Measurements from ENCODE around the gene HRCT1.
"Not testable (repeated sequence)": the region's sequence is repeated elsewhere in the genome, so short reads cannot be mapped to it uniquely, and the experiment has no call there.

The HRCT1 gene

DNA sequence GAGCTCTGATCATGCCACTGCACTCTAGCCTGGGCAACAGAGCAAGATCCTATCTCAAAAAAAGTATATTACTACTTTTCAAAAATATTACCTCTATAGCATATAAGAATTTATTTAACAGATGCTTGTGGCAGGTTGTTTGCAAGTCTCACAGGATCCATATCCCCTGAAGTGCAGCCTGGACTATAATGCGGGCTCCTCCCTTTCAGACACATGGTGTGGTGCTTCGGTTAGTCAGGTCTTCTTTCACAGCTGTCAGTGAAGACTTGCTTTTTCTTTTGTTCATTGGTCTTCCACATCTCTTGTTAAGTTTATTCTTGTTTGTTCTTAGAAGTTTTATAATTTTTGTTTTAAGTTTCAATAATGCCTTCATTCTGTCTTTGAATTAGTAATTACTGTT lies 9.4 kb upstream of the HRCT1 start:
- no peak for DNase-seq (ENCODE audit: low read depth)

DNA sequence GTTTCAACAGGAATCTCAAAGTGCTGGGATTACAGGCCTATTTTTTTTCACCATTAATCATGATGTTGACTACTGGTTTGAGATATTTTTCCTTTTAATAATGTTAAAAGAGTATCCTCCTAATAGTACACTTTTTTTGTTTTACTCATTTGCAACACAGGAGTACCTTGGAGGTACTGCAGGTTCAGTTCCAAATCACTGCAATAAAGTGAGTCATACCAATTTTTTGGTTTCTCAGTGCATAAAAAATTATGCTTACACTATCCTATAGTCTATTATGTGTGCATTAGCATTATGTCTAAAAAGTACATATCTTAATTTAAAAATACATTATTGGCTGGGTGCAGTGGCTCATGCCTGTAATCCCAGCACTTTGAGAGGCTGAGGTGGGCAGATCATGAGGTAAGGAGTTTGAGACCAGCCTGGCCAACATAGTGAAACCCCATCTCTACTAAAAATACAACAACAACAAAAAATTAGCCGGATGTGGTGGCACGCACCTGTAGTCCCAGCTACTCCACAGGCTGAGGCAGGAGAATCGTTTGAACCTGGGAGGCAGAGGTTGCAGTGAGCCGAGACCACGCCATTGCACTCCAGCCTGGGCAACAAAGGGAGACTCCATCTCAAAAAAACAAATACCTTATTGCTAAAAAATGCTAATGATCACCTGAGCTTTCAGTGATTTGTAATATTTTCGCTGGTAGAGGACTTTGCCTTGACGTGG lies 8.5 kb upstream of the HRCT1 start:
- DNase-seq (ENCODE audit: low read depth), result not testable (repeated sequence)

DNA sequence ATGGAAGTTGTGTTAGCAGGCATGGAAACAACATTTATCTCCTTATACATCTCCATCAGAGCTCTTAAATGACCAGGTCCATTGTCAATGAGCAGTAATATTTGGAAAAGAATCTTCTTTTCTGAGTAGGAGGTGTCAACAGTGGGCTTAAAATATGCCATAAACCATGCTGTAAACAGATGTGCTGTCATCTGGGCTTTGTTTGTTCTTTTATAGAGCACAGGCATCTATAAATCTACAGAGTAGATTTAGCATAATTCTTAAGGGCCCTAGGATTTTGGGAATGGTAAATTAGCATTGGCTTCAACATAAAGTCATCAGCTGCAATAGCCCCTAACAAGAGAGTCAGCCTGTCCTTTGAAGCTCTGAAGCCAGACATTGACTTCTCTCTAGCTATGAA lies 7.7 kb upstream of the HRCT1 start:
- no peak for DNase-seq (ENCODE audit: low read depth)

DNA sequence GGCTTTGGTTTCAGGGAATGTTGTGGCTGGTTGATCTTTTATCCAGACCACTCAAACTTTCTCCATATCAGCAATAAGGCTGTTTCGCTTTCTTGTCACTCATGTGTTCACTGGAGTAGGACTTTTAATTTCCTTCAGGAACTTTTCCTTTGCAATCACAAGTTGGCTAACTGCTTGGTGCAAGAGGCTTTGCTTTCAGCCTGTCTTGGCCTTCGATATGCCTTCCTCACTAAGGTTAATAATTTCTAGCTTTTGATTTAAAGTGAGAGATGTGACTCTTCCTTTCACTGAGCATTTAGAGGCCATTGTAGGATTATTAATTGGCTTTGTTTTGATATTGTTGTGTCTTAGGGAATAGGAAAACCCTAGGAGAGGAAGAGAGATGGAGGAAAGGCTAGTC lies 7.0 kb upstream of the HRCT1 start:
- DNase-seq (ENCODE audit: low read depth), result no peak

DNA sequence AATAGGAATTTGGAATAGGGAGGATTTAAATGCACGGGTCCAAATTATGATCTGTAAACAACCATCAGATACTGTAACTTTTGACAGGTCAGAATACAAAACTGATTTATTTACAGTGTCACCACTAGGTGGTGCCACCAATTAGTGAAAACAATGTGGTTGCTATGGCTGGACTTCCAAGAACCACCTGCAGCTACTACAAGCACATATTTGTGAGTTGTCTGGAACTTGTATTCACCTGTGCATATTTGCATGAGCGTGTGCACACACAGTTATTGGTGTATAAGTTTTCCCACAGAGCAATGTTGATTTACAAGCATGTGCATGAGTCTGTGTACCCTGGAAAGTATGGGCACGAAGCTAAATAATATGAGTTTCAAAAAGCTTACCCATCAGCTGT lies 3.0 kb upstream of the HRCT1 start:
- DNase-seq (ENCODE audit: low read depth), result peak; percentile 38

DNA sequence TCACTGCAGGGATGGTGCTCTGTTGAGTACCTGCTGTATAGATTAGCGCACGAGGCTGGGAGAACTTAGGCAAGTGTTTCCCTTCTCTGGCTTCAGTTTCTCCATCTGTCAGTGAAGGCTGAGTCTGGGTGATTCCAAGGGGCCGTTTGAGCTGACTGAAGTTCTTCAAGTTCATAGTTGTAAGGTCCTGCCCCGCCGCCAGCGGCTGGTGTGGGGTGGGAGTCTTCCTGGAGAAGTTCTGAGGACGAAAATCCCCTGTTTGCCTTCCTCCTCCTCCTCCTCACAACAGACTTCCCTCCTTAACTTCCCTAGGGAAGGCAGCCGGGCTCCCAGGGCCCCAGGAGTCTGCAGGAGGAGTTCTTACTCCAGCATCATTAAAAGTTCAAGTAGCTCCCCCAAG lies 1.7 kb upstream of the HRCT1 start:
- no peak for DNase-seq (ENCODE audit: low read depth)

DNA sequence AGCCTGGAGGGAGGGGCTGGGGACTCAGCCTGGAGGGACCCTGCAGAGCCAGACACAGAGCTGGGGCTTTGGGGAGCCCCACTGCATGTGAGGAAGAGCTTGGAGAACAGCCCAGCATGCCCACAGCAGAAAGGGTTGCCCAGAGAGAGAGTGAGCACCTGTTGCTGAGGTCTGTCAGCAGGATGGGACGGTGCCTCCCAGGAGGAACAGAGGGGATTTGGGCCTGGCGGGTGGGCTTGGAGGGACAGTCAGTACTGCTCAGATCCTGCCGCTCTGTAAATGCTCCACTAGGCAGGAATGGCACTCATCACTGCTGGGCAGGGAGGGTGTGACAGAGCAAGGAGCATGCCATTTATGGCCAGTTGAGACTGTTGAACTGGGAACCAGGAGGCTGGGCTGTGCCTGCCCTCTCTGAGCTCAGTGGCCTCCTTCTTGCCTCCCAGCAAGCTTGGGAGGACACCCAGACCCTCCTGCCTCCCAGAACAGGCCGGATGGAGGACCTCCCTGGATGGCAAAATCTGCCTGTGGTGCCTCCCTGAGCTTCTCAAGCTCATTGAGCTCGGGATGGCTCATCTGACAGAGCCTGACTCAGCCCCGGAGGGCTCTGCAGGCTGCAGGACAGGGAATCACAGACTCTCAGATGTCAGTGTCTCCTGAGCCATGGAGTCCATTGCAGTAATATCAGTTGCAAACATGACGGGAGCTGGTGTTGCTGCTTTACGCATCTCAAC lies 786 bp upstream of the HRCT1 start:
- no peak for DNase-seq (ENCODE audit: low read depth)

DNA sequence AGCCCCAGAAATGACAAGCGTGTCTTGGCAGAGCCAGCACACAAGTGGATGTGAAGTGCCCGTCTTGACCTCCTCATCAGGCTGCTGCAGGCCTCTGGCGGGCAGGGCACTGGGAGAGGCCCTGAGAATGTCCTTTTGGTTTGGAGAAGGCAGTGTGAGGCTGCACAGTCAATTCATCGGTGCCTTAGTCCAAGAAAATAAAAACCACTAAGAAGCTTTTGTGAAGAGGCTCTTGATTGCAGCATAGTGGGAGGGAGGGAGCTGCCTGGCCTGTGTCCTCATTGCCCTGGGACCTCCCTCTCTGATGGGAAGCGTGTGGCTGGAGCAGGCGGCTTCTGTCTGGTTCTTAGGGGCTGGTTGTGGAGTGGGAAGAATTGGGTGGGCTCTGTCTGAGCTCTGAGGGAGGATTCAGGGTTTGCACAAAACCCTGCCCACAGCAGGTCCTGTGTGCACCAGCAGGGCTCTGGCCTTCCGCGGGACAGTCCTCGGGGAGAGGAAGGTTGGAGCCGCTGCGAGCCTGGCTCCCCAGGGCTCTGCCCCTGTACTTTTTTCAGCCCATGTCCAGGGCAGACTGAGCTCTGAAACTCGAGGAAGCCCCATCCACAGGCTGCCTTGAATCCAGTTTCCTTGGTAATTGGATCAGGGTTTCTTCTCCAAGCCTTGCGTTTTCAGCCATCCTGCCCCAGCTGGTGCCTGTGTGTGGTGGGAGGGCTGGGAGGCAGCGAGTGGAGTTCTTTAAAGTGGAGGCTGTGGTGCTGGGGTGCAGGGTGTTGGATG lies 1.1 kb downstream of the HRCT1 start:
- no peak for DNase-seq (ENCODE audit: low read depth)

DNA sequence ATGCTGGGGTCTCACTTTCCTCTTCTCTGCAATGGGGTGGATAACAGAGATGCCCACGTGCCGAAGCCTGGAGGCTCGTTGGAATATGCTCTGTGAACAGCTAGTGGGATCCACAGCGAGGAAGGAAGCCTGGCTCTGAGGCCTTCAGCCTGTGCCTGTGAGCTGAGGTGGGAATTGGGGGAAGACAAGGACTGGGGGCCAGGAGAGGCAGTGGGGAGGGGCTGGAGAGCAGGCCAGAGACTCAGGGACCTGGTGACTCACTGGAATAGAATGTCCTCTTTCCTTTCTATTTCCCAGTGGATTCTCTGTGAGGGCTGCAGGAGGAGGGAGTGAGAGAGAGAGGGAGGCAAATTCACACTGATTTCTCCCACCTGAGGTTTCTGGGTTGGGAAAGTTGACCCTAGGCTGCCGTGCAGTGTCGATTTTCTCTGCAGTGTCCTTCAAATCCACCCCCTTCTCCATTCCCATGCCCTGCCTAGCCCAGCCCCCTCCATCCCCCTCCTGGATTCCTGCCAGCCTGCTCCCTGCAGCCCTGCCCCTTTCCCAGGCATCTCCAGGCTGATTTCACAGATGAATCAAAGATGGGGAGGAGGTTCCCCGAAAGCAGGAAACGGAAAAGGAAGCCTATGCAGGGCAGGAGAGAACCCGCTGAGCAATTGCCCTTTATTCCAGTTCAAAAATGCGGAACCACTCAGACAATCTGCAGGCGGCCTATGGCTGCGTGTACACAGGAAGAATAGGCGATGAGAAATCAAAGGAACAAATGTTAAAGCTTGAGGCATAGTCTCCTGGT lies 1.9 kb downstream of the HRCT1 start:
- DNase-seq (ENCODE audit: low read depth), result no peak

DNA sequence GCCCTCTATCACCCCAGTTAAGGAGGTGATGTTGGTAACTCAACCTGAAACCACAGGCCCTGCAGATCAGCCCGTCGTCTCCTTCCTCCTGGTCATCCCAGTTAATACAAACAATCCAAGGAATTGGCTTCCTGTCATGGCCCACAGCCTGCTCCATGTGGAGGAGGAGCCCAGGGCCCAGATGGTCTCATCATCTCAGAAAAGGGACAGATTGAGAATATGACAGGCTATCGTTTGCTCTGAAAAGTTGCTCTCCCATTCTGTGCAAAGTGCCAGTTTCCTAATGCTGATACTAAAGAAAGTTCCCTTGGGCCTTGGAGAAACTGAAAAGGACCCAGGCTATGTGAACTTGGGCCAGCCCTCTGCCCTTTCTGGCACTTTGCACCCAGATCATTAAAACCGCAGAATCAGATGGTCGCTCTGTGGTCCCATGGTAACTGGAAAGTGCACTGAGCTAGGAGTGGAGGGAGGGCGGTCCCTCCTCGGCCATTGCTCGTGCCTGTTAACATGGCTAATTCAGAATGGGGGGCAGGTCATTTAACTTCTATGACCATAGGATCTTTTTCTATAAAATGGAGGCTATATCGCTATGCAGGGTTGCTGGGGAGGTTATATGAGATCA lies 2.6 kb downstream of the HRCT1 start:
- DNase-seq (ENCODE audit: low read depth), result no peak

DNA sequence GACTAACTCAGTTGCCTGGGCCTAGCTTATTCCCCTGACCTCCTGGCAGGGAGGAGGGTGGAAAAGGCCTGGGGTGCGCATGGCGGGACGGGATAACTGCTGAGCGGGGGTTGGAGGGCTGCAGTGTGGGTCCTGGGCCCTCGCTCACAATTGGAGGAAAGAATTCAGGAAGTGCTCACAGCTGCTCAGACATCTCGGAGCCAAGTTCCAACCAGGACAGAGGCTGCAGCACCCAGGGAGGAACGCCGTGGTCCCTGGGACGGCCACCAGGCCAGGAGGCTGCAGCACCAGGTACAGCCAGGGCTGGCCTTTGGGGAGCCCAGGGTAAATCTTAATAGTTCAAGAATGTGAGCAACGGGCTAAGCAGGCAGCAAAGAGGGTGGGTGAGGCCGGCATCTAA lies 3.3 kb downstream of the HRCT1 start, which contains the start of gene SPAAR:
TSS of gene SPAAR (plus strand) at position 217 of the 400 bp plus-strand sequence. CDS start 974 bp downstream, outside the sequence.
- DNase-seq (ENCODE audit: low read depth), result no peak

DNA sequence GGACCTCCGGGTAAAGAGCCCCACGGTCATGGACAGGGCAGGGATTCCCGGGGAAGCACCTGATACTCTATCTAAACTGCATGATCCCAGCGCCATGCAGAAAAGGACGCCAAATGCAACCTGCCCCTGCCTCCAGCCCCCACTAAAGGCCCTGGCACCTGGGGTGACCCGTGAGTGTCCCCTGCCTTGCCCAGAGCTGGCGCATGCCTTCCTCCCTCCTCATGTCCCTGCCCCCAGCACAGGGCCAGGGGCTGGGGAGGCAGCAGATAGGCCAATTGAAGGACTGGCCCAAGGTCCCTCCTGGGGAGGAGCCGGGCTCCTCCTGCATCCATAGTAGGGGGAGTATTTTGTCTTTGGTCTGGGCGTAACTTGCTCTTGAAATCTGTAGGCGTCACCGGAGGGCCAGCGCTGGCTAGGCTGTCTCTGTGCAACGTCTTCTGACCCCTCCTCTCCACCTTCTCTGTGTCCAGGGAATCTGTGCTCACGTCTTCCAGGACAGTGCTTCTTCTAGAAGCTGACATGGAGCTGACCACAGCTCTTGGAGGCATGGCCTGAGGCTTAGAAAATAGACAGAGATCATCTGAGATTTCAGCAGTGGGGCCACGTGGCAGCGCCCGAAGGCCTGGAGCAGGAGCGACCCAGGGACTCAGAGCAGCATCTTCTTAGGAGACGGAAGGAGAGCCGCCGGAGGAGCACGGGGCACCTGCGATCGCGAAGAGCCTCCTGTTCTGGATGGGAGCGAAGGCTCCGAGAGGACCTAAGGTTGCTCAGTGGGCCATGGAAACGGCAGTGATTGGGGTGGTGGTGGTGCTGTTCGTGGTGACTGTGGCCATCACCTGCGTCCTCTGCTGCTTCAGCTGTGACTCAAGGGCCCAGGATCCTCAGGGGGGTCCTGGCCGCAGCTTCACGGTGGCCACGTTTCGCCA lies 3.9 kb downstream of the HRCT1 start:
- DNase-seq (ENCODE audit: low read depth), result no peak

DNA sequence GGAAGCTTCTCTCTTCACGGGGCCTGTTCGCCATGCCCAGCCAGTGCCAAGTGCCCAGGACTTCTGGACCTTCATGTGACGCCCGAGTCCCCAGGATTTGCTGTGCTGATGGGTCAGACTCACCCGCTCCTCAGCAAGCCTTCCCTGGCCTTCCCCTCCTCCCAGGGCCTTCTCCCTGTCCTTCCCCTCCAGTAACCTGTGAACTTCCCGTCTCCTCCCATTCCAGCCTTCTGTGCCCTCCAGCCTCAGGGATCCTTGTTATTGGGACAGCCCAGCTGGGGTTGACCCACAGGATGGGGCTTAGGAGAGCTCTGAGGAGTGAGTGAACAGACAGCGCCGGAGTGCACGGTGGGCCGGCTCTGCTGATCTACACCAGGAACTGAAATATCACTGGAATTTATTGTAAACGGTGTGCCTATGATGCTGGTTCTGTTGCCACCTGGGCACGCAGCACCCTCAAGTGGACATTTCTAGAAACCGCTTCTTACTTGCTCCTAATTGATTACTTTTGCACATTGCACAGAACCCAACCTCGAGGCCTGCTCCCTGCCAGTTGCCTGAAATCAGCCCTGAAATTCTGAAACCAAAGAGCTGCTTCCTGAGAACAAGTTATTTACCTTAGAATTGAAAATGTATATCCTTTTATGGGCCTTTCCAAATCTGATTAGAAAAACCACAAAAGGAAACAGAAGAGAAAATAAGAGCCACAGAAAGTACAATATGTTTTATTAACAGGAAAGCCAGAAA lies 4.8 kb downstream of the HRCT1 start:
- peak; percentile 26 for DNase-seq (ENCODE audit: low read depth)

DNA sequence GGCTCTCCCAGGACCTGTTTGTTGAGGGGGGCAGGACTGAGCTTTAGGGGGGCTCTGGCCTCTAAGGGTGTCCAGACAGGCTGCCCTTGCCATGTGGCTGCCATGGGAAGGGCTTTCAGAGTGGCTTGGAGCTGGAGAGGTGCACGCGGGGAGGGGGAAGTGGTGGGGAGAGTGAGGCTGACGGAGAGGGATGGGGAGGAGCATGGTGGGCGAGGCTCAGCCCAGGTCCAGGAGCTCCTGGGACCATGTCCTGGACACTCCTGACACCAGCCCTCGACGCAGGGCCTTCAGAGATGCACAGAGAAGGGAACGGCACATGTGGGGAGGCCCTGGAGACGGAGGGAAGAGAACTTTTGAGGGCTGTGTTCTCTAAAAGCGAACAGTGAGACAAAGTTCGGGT lies 5.7 kb downstream of the HRCT1 start:
- DNase-seq (ENCODE audit: low read depth), result no peak

DNA sequence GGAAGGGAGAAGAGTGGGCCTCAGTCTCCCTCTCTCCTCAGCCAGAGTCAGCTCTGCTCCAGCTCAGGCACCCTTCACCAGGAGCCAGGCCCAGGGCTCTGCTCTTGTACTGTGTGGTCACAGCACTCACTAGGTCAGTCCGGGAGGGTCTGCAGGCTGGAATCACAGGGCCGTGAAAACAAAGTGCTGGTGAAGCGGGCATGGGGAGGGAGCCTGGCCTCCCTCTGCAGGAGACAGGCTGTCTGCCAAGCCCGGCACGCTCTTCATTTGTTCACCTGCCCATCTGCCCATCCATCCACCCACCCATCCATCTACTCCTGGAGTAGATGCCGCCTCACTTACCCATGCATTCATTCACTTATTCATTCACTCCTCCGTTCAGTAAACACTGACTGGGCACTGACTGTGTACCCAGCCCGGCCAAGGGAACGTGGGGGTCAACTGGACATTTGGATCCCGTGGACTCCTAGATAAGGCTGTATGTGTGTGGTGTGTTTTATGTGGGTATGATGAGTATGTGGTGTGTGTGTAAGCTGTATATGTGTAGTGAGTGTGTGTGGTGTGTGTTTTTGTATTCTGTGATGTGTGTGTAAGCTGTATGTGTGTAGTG lies 6.9 kb downstream of the HRCT1 start:
- DNase-seq (ENCODE audit: low read depth), result no peak

DNA sequence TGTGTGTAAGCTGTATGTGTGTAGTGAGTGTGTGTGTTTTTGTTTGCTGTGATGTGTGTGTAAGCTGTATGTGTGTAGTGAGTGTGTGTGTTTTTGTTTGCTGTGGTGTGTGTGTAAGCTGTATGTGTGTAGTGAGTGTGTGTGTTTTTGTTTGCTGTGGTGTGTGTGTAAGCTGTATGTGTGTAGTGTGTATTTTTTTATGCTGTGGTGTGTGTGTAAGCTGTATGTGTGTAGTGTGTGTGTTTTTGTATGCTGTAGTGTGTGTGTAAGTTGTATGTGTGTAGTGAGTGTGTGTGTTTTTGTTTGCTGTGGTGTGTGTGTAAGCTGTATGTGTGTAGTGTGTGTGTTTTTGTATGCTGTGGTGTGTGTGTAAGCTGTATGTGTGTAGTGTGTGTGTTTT lies 7.4 kb downstream of the HRCT1 start:
- DNase-seq (ENCODE audit: low read depth), result not testable (repeated sequence)

DNA sequence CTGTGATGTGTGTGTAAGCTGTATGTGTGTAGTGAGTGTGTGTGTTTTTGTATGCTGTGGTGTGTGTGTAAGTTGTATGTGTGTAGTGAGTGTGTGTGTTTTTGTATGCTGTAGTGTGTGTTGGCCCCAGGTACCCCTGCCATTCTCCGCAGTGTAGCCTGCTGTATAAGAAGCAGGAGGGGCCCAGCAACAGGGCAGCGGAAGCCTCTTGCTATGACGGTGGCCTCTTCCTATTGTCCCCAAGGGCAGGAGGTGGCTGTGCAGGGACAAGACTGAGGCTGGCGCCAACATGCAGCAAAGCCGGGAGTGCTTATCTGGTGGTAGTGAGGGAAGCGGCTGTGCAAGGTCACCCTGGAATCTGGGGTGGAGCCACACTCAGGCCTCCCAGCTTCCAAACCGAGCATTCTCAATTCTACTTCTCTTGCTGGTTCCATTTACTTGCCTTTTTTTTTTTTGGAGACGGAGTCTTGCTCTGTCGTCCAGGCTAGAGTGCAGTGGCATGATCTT lies 8.4 kb downstream of the HRCT1 start:
- DNase-seq (ENCODE audit: low read depth), result no peak

DNA sequence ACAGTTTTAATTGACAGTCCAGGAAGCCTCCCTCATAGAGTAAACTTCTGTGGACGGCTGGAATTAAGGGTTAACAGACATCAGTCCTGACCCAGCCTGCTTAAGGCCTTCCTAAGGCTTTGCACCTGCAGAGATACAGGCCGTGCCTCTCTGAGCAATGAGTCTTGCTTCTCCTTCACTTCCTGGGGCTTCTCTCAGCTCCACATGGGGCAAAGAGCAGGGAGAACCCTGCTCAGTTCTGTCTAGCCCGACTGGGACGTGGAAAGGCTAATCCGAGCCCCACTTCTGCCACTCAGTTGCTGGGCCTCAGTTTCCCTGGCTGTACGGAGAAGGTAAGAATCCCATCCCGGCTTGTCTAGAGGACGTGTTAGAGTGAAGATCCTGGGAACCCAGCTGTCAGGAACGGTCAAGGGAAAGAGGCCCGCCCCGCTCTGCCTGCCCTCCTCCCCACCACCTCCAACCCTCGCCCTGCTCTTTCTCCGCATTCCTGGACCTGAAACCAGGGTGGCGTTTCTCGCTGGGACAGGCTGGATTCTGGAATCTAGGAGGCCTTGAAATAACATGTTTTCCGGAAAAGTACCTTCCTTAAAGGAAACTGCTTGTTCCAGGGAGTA lies 9.8 kb downstream of the HRCT1 start:
- DNase-seq (ENCODE audit: low read depth), result no peak

DNA sequence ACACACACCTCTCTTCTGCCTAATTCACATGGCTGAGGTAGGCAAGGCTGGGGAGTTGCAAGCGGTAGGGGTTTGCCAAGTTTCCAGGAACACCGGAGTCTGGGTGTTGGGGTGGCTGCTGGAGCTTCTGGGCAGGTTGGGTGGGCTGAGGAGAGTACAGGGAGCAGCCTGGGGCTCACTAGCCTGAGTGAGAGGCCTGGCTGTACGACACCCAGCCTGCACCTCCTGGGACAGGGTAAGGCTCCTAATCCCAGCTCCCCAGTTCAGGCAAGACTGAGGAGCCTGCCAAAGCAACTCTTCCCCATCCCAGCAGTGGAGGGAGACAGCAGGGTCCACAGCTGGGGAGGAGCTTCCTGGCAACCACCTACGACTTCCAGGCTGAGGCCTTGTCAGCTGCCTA lies 11.3 kb downstream of the HRCT1 start:
- no peak for DNase-seq (ENCODE audit: low read depth)
